Body of pancreas (tissue), 4 donors: Measurements from ENCODE around the gene FOXL2.

ENCODE experiments used
- CTCF ChIP-seq, 7 experiments: fragments of 450-650 bp in 4 of 7; fragments of 200-600 bp in 3 of 7; sonication (generic) in 3 of 7; IDR thresholded peaks; one replicate each; pipeline ENCODE4 v1.5.1; 2016 to 2019; ENCODE audit warnings: antibody characterized with exemption in 7 of 7
- POLR2A ChIP-seq, 3 donors: fragments of 450-650 bp; IDR thresholded peaks; one replicate each; pipeline ENCODE4 v1.6.1; 2016; ENCODE audit warnings: antibody characterized with exemption in 3 of 3, mild to moderate bottlenecking in 2 of 3

GRCh38 chr3:138923531-138923994 lies 23.4 kb downstream of the FOXL2 start:
- TF ChIP-seq CTCF (IDR thresholded peaks at IDR 0.05): peak; percentile 80 to 92 (median 90)
- no peak for TF ChIP-seq POLR2A (IDR thresholded peaks at IDR 0.05)
